ENCODE data around the gene SLC35C1.
A peak's percentile ranks its signal among the peaks of the same experiment; 100 is the strongest.
"Not testable (repeated sequence)": the region's sequence is repeated elsewhere in the genome, so short reads cannot be mapped to it uniquely, and the experiment has no call there.

SLC35C1 gene

DNA sequence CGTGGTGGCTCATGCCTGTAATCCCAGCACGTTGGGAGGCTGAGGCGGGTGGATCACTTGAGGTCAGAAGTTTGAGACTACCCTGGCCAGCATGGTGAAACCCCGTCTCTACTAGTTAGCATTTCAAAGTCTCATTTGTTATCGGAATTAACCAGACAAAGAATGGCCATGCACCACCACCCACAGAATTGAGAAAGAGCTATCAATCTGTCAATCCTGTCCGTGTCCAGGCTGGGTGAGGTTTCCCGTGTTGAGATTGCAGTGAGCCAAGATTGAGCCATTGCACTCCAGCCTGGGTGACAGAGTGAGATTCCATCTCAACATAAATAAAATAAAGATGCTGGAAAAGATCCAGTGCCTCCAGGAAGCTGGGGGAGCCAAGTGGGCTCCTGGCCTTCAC lies 21.5 kb downstream of the SLC35C1 start:
- H3K4me3 ChIP-seq (ENCODE audit: low read length); H3K9me3 ChIP-seq (ENCODE audit: control insufficient read depth, insufficient read depth, low read length); H3K27me3 ChIP-seq (ENCODE audit: control insufficient read depth, insufficient read depth, low read length); H3K36me3 ChIP-seq (ENCODE audit: control insufficient read depth, insufficient read depth, low read length); DNase-seq (ENCODE audit: low read depth, low spot score); H3K27ac ChIP-seq (ENCODE audit: low read length); H3K4me1 ChIP-seq (ENCODE audit: control insufficient read depth, insufficient read depth, low read length): not testable (repeated sequence)
- WGBS (ENCODE audit: insufficient coverage, insufficient read length), result no CpG with 5 or more reads among the region's 7 CpGs

DNA sequence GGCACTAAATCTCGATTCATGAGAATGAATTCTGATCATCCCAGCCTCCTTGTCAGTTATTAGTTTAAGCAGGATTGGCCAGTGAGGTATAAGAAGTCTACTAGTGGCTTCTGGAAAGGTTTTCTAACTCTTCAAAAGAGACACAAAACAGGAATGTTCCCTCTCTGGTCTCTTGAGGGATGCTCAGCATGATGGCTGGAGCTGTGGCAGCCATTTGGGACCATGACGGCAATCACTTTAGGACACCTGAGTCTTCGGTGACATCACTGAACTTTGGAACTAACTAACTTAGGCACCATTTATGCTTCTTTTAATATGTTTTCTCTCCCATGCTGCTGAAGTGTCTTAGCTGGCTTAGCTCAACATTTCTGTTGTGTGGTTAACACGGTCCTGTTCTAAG lies 22.2 kb downstream of the SLC35C1 start:
- DNase-seq (ENCODE audit: low read depth, low spot score), result no peak
- H3K27ac ChIP-seq (ENCODE audit: low read length), result no peak overlapping the region
- no peaks in the 10 kb centered on the region for H3K9me3 ChIP-seq (ENCODE audit: control insufficient read depth, insufficient read depth, low read length)
- H3K4me1 ChIP-seq (ENCODE audit: control insufficient read depth, insufficient read depth, low read length), result no peaks in the 10 kb centered on the region
- no CpG with 5 or more reads among the region's 4 CpGs for WGBS (ENCODE audit: insufficient coverage, insufficient read length)
- no peak overlapping the region for H3K4me3 ChIP-seq (ENCODE audit: low read length)
- H3K36me3 ChIP-seq (ENCODE audit: control insufficient read depth, insufficient read depth, low read length), result no peaks in the 10 kb centered on the region
- no peaks in the 10 kb centered on the region for H3K27me3 ChIP-seq (ENCODE audit: control insufficient read depth, insufficient read depth, low read length)

DNA sequence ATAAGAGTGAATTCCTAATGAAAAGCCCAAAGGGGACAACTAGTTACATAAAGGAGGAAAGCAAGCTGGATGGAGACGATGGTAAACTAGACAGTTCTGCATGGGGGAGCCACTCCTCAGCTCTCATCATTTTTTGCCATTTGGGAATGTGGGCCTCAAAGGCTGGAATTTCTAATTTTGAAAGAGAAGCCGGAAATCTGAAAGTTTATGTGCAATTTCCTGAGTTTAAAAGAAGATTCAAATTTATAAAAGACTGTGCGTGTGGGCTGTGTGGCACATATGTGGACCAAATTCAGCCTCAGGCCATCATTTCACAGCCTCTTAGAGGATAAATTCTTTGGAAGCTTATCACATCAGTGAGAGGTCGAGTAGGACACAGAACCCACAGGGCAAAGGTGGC lies 24.0 kb downstream of the SLC35C1 start:
- H3K4me3 ChIP-seq (ENCODE audit: low read length), result no peak overlapping the region
- H3K36me3 ChIP-seq (ENCODE audit: control insufficient read depth, insufficient read depth, low read length), result no peaks in the 10 kb centered on the region
- H3K27ac ChIP-seq (ENCODE audit: low read length), result no peak overlapping the region
- WGBS (ENCODE audit: insufficient coverage, insufficient read length), result no CpG with 5 or more reads among the region's 4 CpGs
- no peaks in the 10 kb centered on the region for H3K4me1 ChIP-seq (ENCODE audit: control insufficient read depth, insufficient read depth, low read length)
- no peaks in the 10 kb centered on the region for H3K27me3 ChIP-seq (ENCODE audit: control insufficient read depth, insufficient read depth, low read length)
- no peaks in the 10 kb centered on the region for H3K9me3 ChIP-seq (ENCODE audit: control insufficient read depth, insufficient read depth, low read length)
- DNase-seq (ENCODE audit: low read depth, low spot score), result no peak

DNA sequence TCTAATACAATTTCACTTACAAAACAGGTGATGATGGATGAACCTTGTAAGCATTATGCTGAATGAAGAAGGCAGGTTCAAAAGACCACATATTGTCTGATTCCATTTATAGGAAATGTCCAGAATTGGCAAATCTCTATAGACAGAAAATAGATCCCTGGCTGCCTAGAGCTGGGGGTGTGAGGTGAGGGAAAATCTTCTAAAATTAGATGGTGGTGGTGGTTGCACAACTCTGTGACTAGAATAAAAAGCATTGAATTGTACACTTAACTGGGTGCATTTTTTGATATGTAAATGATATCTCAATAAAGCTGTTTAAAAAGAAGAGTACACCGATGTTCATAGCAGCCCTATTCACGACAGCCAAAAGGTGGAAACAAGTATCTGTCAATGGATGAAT lies 25.6 kb downstream of the SLC35C1 start:
- Histone ChIP-seq H3K27me3 (ENCODE audit: control insufficient read depth, insufficient read depth, low read length) (no peaks in the 10 kb centered on the region), H3K4me3 (ENCODE audit: low read length) (no peak overlapping the region), H3K36me3 (ENCODE audit: control insufficient read depth, insufficient read depth, low read length) (no peaks in the 10 kb centered on the region), H3K4me1 (ENCODE audit: control insufficient read depth, insufficient read depth, low read length) (no peaks in the 10 kb centered on the region), H3K27ac (ENCODE audit: low read length) (no peak overlapping the region), H3K9me3 (ENCODE audit: control insufficient read depth, insufficient read depth, low read length) (no peaks in the 10 kb centered on the region)
- DNase-seq (ENCODE audit: low read depth, low spot score), result no peak
- no CpG with 5 or more reads among the region's 2 CpGs for WGBS (ENCODE audit: insufficient coverage, insufficient read length)

DNA sequence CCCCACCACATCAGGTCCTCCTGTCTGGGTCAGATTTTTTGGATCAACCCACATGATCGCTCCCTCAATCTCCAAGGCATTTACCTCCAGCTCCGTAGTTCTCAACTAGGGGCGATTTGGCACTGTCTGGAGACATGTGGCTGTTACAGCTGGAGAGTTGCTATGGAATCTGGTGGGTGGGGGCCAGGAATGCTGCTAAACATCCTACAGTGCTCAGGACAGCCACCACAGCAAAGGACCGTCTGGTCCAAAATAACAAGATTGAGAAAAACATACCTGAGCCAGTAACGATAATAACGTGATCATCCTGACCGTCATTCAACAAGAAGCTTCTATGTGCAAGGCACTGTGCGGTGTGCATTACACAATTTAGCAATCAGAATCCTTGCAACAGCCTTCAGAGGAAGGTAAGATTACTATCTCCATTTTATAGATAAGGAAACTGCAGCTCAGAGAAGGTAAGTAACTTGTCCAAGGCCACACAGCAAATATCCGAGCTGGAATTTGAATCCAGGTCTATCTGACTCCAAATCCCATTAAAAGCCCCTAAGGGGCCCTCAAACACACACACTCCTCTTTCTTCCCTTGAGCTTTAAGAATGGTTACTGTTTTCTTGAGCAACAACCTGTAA lies 28.0 kb downstream of the SLC35C1 start:
- no CpG with 5 or more reads among the region's 9 CpGs for WGBS (ENCODE audit: insufficient coverage, insufficient read length)
- no peak overlapping the region for H3K27ac ChIP-seq (ENCODE audit: low read length)

DNA sequence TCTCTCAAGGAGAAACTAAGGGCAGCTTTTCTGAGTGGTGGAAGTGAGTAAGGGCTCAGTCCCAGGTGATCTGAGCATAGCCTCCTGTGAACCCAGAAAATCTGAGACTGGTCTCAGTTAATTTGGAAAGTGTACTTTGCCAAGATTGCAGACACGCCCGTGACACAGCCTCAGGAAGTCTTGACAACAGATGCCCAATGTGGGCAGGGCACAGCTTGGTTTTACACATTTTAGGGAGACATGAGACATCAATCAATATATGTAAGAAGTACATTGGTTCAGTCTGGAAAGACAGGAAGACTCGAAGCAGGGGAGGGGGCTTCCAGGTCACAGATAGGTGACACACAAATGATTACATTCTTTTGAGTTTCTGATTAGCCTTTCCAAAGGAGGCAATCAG lies 28.8 kb downstream of the SLC35C1 start:
- Histone ChIP-seq H3K27ac (ENCODE audit: low read length) (no peak overlapping the region), H3K36me3 (ENCODE audit: control insufficient read depth, insufficient read depth, low read length) (no peaks in the 10 kb centered on the region), H3K27me3 (ENCODE audit: control insufficient read depth, insufficient read depth, low read length) (no peaks in the 10 kb centered on the region), H3K4me1 (ENCODE audit: control insufficient read depth, insufficient read depth, low read length) (no peaks in the 10 kb centered on the region), H3K4me3 (ENCODE audit: low read length) (no peak overlapping the region), H3K9me3 (ENCODE audit: control insufficient read depth, insufficient read depth, low read length) (no peaks in the 10 kb centered on the region)
- no peak for DNase-seq (ENCODE audit: low read depth, low spot score)
- WGBS (ENCODE audit: insufficient coverage, insufficient read length), result no CpG with 5 or more reads among the region's 3 CpGs

More for the DNA sequence above, 28.0 kb downstream of the SLC35C1 start:
- DNase-seq (ENCODE audit: low read depth, low spot score), result no peak
- no peaks in the 10 kb centered on the region for H3K36me3 ChIP-seq (ENCODE audit: control insufficient read depth, insufficient read depth, low read length)
- H3K27me3 ChIP-seq (ENCODE audit: control insufficient read depth, insufficient read depth, low read length), result no peaks in the 10 kb centered on the region
- H3K4me3 ChIP-seq (ENCODE audit: low read length), result no peak overlapping the region
- H3K9me3 ChIP-seq (ENCODE audit: control insufficient read depth, insufficient read depth, low read length), result no peaks in the 10 kb centered on the region
- H3K4me1 ChIP-seq (ENCODE audit: control insufficient read depth, insufficient read depth, low read length), result no peaks in the 10 kb centered on the region

DNA sequence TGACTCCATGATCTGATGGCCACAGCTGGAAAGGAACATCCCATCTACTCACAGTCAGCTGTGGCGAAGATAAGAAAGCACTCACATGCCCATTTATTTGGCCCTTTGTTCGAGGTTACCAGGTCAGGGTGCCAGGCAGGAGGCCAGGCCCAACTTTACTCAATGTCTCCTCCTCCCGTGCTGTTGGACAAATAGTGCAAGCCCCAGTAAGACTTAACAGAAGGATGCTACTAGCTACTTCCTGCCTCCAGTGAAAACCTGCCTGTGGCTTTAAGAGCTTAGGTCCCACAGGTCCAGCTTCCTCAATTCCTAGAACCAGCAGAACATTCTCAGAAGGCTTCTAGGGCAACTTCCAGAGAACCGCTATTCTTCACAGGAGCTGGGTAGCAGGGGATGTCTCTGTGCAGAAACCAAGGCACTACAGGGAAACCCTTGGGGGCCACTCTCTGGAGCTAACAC lies 29.4 kb downstream of the SLC35C1 start:
- H3K9me3 ChIP-seq (ENCODE audit: control insufficient read depth, insufficient read depth, low read length), result no peaks in the 10 kb centered on the region
- no CpG with 5 or more reads among the region's 4 CpGs for WGBS (ENCODE audit: insufficient coverage, insufficient read length)
- no peaks in the 10 kb centered on the region for H3K27me3 ChIP-seq (ENCODE audit: control insufficient read depth, insufficient read depth, low read length)
- no peak for DNase-seq (ENCODE audit: low read depth, low spot score)
- H3K27ac ChIP-seq (ENCODE audit: low read length), result no peak overlapping the region
- H3K4me1 ChIP-seq (ENCODE audit: control insufficient read depth, insufficient read depth, low read length), result no peaks in the 10 kb centered on the region
- H3K36me3 ChIP-seq (ENCODE audit: control insufficient read depth, insufficient read depth, low read length), result no peaks in the 10 kb centered on the region
- H3K4me3 ChIP-seq (ENCODE audit: low read length), result no peak overlapping the region

DNA sequence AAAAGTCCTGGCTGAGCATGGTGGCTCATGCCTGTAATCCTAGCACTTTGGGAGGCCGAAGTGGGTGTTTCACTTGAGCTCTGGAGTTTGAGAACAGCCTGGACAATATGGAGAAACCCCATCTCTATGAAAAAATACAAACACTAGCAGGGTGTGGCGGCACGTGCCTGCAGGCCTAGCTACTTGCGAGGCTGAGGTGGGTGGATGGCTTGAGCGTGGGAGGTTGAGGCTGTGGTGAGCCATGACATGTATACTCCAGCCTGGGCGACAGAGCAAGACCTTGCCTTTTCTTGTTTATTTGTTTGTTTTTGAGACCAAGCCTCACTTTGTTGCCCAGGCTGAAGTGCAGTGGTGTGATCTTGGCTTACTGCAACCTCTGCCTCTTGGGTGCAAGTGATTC lies 34.3 kb downstream of the SLC35C1 start:
- no peaks in the 10 kb centered on the region for H3K9me3 ChIP-seq (ENCODE audit: control insufficient read depth, insufficient read depth, low read length)
- H3K36me3 ChIP-seq (ENCODE audit: control insufficient read depth, insufficient read depth, low read length), result no peaks in the 10 kb centered on the region
- H3K27me3 ChIP-seq (ENCODE audit: control insufficient read depth, insufficient read depth, low read length), result no peaks in the 10 kb centered on the region
- no peak for DNase-seq (ENCODE audit: low read depth, low spot score)
- no peak overlapping the region for H3K27ac ChIP-seq (ENCODE audit: low read length)
- H3K4me1 ChIP-seq (ENCODE audit: control insufficient read depth, insufficient read depth, low read length), result no peaks in the 10 kb centered on the region; the same call in 1 of the 2 replicates
- WGBS (ENCODE audit: insufficient coverage, insufficient read length), result no CpG with 5 or more reads among the region's 6 CpGs
- H3K4me3 ChIP-seq (ENCODE audit: low read length), result no peak overlapping the region

DNA sequence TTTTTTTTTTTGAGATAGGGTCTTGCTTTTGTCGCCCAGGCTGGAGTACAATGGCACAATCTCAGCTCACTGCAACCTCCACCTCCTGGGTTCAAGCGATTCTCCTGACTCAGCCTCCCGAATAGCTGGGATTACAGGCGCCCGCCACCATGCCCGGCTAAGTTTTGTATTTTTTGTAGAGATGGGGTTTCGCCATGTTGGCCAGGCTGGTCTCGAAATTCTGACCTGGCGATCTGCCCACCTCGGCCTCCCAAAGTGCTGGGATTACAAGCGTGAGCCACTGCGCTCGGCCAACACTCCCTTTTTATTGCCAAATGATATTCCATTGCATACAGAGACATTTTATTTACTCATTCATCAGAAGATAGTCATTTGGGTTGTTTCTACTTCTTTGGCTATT lies 35.3 kb downstream of the SLC35C1 start:
- not testable (repeated sequence) for H3K36me3 ChIP-seq (ENCODE audit: control insufficient read depth, insufficient read depth, low read length); H3K4me3 ChIP-seq (ENCODE audit: low read length); H3K27ac ChIP-seq (ENCODE audit: low read length); H3K4me1 ChIP-seq (ENCODE audit: control insufficient read depth, insufficient read depth, low read length); H3K9me3 ChIP-seq (ENCODE audit: control insufficient read depth, insufficient read depth, low read length); DNase-seq (ENCODE audit: low read depth, low spot score); H3K27me3 ChIP-seq (ENCODE audit: control insufficient read depth, insufficient read depth, low read length)
- no CpG with 5 or more reads among the region's 13 CpGs for WGBS (ENCODE audit: insufficient coverage, insufficient read length)

DNA sequence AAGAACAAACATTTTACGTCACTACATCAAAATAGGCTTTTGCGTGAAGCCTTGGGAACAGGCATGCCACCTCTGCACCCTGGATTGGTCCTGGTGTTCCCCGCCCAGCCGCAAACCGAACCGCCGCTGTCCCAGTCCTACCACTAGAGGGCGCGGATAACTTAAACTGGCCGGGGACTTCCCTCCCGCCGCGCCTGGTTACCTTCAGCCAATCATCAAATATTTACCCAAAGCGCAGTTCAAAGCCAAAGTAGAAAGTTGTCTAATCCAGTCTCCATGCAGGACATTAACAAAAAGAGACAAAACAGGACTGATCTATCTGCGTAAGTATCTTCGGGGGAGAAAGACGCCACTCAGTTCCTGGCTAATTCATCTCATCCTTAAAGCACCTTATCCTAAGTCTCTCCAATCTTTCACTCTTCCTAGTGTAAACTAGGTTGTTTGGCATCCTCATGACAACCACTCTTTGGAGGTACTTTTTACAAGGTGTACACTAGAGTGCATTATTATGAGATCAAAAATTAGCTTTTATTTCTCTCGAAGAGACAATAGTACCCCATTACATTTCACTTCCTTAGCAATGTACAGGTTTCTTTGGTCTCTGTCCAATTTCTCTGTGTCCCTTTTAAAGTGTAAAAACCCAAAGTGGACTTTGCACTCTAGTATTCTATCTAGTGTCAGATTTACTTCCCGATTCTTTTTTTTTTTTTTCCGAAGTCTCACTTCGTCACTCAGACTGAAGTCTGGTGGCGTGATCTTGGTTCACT lies 38.4 kb downstream of the SLC35C1 start:
- Histone ChIP-seq H3K9me3 (ENCODE audit: control insufficient read depth, insufficient read depth, low read length) (no peaks in the 10 kb centered on the region), H3K4me3 (ENCODE audit: low read length) (no peak overlapping the region), H3K4me1 (ENCODE audit: control insufficient read depth, insufficient read depth, low read length) (peaks cover 2% of the 10 kb centered on the region; the same call in 1 of the 2 replicates), H3K27ac (ENCODE audit: low read length) (no peak overlapping the region), H3K36me3 (ENCODE audit: control insufficient read depth, insufficient read depth, low read length) (no peaks in the 10 kb centered on the region), H3K27me3 (ENCODE audit: control insufficient read depth, insufficient read depth, low read length) (peaks cover 4% of the 10 kb centered on the region; the same call in 1 of the 2 replicates)
- no CpG with 5 or more reads among the region's 22 CpGs for WGBS (ENCODE audit: insufficient coverage, insufficient read length)
- DNase-seq (ENCODE audit: low read depth, low spot score), result peak; percentile 50
